Upper lobe of right lung (tissue), 1 donor: Measurements from ENCODE around the gene BABAM2. TPM values are rescaled to one million over a fixed set of nuclear protein-coding genes. Genes with fewer than 3 reads are reported as not detected.

Experiments used
- ATAC-seq: fragments of 200-7000 bp; cut with Tn5 transposase; one replicate; pipeline ENCODE4 v1.9.1; 2020; ENCODE audit warnings: mild to moderate bottlenecking, moderate library complexity
- DNase-seq: peaks from one replicate; pipeline ENCODE4 v3.0.0-alpha.2; 2020
- H3K27ac ChIP-seq: fragments of 200-600 bp; one replicate; pipeline ENCODE4 v1.8.0; 2022
- H3K27me3 ChIP-seq: fragments of 200-600 bp; one replicate; pipeline ENCODE4 v1.8.0; 2022; ENCODE audit warnings: mild to moderate bottlenecking
- H3K36me3 ChIP-seq: fragments of 200-600 bp; one replicate; pipeline ENCODE4 v1.8.0; 2022
- H3K4me1 ChIP-seq: fragments of 200-600 bp; one replicate; pipeline ENCODE4 v1.8.0; 2022
- H3K4me3 ChIP-seq: fragments of 200-600 bp; one replicate; pipeline ENCODE4 v1.8.0; 2022; ENCODE audit warnings: mild to moderate bottlenecking
- H3K9me3 ChIP-seq: fragments of 200-600 bp; one replicate; pipeline ENCODE4 v1.8.0; 2022
- CTCF ChIP-seq: fragments of 200-600 bp; IDR thresholded peaks from one replicate; pipeline ENCODE4 v1.8.0; 2022; ENCODE audit warnings: antibody characterized with exemption
- intact Hi-C: fragments of 100-400 bp; cut with DNase I; formaldehyde crosslinking; loops from one replicate; pipeline ENCODE4 v1.11.0; 2022
- total RNA-seq: library from RNA; stranded (reverse); fragmentation: NEBNext Ultra II Directional; extraction: Animal tissue kit (Norgen Biotek cat#: 25700); gene quantifications from one replicate; pipeline ENCODE4 v1.2.1, GENCODE V29; 2021
- donor health status: DM: no; HTN: yes; CAD: no; lungs with severe emphysema.

The BABAM2 gene
- total RNA-seq, 1 donor from 2014 or later: 36.2 TPM

GRCh38 chr2:28172114-28172898 is 281.8 kb downstream of the BABAM2 start:
- no peak for ATAC-seq
- intact Hi-C loops: no loop called here
- no peak for DNase-seq

GRCh38 chr2:28173377-28173776 is 282.8 kb downstream of the BABAM2 start:
- intact Hi-C loops: no loop called here
- H3K4me3 ChIP-seq: no peak overlapping the region
- H3K36me3 ChIP-seq: no peaks in the 10 kb centered on the region
- H3K27ac ChIP-seq: no peak overlapping the region
- H3K27me3 ChIP-seq: no peaks in the 10 kb centered on the region
- DNase-seq (no peak), ATAC-seq (no peak)
- no peaks in the 10 kb centered on the region for H3K4me1 ChIP-seq
- no peak for TF ChIP-seq CTCF
- H3K9me3 ChIP-seq: no peaks in the 10 kb centered on the region

More at GRCh38 chr2:28172114-28172898, 281.8 kb downstream of the BABAM2 start:
- no peaks in the 10 kb centered on the region for H3K9me3 ChIP-seq
- H3K27me3 ChIP-seq: no peaks in the 10 kb centered on the region
- H3K27ac ChIP-seq: no peak overlapping the region
- H3K4me3 ChIP-seq: no peak overlapping the region
- no peaks in the 10 kb centered on the region for H3K36me3 ChIP-seq
- no peak for TF ChIP-seq CTCF
- no peaks in the 10 kb centered on the region for H3K4me1 ChIP-seq

GRCh38 chr2:28174211-28174610 is 283.7 kb downstream of the BABAM2 start:
- H3K4me1 ChIP-seq: no peaks in the 10 kb centered on the region
- H3K27ac ChIP-seq: no peak overlapping the region
- H3K9me3 ChIP-seq: no peaks in the 10 kb centered on the region
- no peaks in the 10 kb centered on the region for H3K27me3 ChIP-seq
- H3K36me3 ChIP-seq: no peaks in the 10 kb centered on the region
- no peak for DNase-seq
- intact Hi-C loops: no loop called here
- ATAC-seq: no peak
- H3K4me3 ChIP-seq: no peak overlapping the region
- no peak for TF ChIP-seq CTCF

- Histone ChIP-seq H3K4me3 (no peak overlapping the region), H3K4me1 (no peaks in the 10 kb centered on the region), H3K27ac (no peak overlapping the region), H3K36me3 (no peaks in the 10 kb centered on the region), H3K9me3 (no peaks in the 10 kb centered on the region), H3K27me3 (no peaks in the 10 kb centered on the region)
- intact Hi-C loops: no loop called here
- ATAC-seq (no peak), DNase-seq (no peak)
- no peak for TF ChIP-seq CTCF
Observed at GRCh38 chr2:28175028-28175427, 284.5 kb downstream of the BABAM2 start.

- Histone ChIP-seq H3K27me3 (no peaks in the 10 kb centered on the region), H3K36me3 (no peaks in the 10 kb centered on the region), H3K4me1 (no peaks in the 10 kb centered on the region), H3K9me3 (no peaks in the 10 kb centered on the region), H3K4me3 (no peak overlapping the region), H3K27ac (no peak overlapping the region)
- ATAC-seq (no peak), DNase-seq (no peak)
- intact Hi-C loops: no loop called here
- no peak for TF ChIP-seq CTCF
Observed at GRCh38 chr2:28178946-28179345, 288.4 kb downstream of the BABAM2 start.
